Measurements from ENCODE around the gene PPP1R27.

GRCh38 chr17:81879121-81879520 lies 44.3 kb upstream of the PPP1R27 start:
- TF ChIP-seq CTCF (optimal IDR thresholded peaks at IDR 0.05 in 1 of 3, IDR thresholded peaks at IDR 0.05 in 1 of 3, conservative IDR thresholded peaks at IDR 0.05 in 1 of 3; ENCODE audit: extremely low read depth in 1 of 3, insufficient read depth in 2 of 3, low read length in 3 of 3) (no peak), EZH2 (IDR thresholded peaks at IDR 0.05; ENCODE audit: low read length) (no peak)

Data from keratinocyte (primary cell).